ENCODE data around the gene CLCC1. TPM values are rescaled to one million over a fixed set of nuclear protein-coding genes. Genes with fewer than 3 reads are reported as not detected.

Gene CLCC1
- polyA plus RNA-seq, 1 donor (not counting 4 experiments of a cell fraction or from before 2014, with no cell fraction given): 23.4 TPM

DNA sequence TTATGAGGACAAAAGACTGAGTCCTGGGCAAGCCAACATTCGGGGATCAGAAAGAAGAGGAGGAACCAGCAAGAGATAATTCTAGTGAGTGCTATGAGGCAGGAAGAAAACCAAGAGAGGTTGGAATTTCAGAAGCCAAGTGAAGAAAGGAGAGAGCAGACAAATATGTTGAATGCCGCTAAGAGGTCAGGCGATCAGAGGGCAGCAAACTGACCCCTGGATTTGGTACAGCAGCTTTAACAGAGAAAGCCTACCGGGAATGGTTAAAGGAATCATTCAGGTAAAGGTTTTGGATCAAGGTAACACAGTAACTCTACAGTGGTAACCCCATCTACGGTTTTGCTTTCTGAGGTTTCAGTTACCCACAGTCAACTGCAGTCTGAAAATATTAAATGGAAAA is 5.4 kb downstream of the CLCC1 start:
- Histone ChIP-seq H3K27me3 (ENCODE audit: control insufficient read depth, extremely low read depth, insufficient read depth, low read length) (no peaks in the 10 kb centered on the region), H3K79me2 (ENCODE audit: control insufficient read depth, insufficient read depth, low read length) (peaks cover 48% of the 10 kb centered on the region), H2AFZ (ENCODE audit: control insufficient read depth, low read length) (no peak overlapping the region), H3K27ac (ENCODE audit: control insufficient read depth, insufficient read depth, low read length) (no peak overlapping the region), H3K9ac (ENCODE audit: control insufficient read depth, extremely low read depth, insufficient read depth, low read length) (no peak overlapping the region), H3K4me2 (ENCODE audit: control insufficient read depth, extremely low read depth, insufficient read depth, low read depth, low read length) (no peak overlapping the region), H3K9me3 (ENCODE audit: control insufficient read depth, low read depth, low read length) (no peaks in the 10 kb centered on the region), H3K4me3 (ENCODE audit: control insufficient read depth in 2 of 3, extremely low read depth in 1 of 3, insufficient read depth in 2 of 3, low read depth in 1 of 3, low read length in 3 of 3) (no peak overlapping the region), H3K4me1 (ENCODE audit: control insufficient read depth, extremely low read depth, insufficient read depth, low read length) (peaks cover 9% of the 10 kb centered on the region), H3K36me3 (ENCODE audit: control insufficient read depth in 2 of 2, extremely low read depth in 1 of 2, insufficient read depth in 2 of 2, low read length in 2 of 2) (peaks cover 8 to 9% of the 10 kb centered on the region in 2 experiments), H4K20me1 (ENCODE audit: control insufficient read depth, extremely low read depth, insufficient read depth, low read length) (no peaks in the 10 kb centered on the region), H3K9me1 (ENCODE audit: control insufficient read depth, extremely low read depth, insufficient read depth, low read length) (no peaks in the 10 kb centered on the region)
- no peak for TF ChIP-seq EZH2 (IDR thresholded peaks at IDR 0.05; ENCODE audit: low read length)
- TF ChIP-seq, protein P1, sequence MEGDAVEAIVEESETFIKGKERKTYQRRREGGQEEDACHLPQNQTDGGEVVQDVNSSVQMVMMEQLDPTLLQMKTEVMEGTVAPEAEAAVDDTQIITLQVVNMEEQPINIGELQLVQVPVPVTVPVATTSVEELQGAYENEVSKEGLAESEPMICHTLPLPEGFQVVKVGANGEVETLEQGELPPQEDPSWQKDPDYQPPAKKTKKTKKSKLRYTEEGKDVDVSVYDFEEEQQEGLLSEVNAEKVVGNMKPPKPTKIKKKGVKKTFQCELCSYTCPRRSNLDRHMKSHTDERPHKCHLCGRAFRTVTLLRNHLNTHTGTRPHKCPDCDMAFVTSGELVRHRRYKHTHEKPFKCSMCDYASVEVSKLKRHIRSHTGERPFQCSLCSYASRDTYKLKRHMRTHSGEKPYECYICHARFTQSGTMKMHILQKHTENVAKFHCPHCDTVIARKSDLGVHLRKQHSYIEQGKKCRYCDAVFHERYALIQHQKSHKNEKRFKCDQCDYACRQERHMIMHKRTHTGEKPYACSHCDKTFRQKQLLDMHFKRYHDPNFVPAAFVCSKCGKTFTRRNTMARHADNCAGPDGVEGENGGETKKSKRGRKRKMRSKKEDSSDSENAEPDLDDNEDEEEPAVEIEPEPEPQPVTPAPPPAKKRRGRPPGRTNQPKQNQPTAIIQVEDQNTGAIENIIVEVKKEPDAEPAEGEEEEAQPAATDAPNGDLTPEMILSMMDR (optimal IDR thresholded peaks at IDR 0.05 in 1 of 3, IDR thresholded peaks at IDR 0.05 in 1 of 3, conservative IDR thresholded peaks at IDR 0.05 in 1 of 3; ENCODE audit: extremely low read depth in 1 of 3, insufficient read depth in 2 of 3, low read length in 3 of 3): no peak
- DNase-seq (ENCODE audit: low read depth, low spot score): no peak
- dilution Hi-C loops (cut with MboI; ENCODE audit: extremely low pct_ligation_motif_present, low sequenced_read_pairs): no loop called here
- no peak for FAIRE-seq

DNA sequence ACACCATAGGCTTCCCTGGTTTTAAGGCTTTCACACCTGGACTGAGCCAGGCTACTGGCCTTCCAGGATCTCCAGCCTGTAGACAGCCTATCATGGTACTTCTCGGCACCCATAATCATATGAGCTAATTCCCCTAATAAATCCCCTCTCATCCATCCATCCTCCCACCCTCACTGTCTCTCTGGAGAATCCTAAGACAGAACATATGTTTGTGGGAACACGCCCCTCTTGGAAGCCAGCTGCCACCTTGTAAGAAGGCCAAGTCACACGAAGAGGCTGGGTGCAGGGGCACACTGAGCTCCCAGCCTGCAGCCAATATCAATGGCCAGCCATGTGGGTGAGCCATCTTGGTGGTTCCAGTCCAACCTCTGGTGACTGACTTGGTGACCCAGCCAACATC is 7.4 kb downstream of the CLCC1 start:
- no peak overlapping the region for H2AFZ ChIP-seq (ENCODE audit: control insufficient read depth, low read length)
- H4K20me1 ChIP-seq (ENCODE audit: control insufficient read depth, extremely low read depth, insufficient read depth, low read length): no peaks in the 10 kb centered on the region
- FAIRE-seq (no peak), DNase-seq (ENCODE audit: low read depth, low spot score) (no peak)
- peaks cover 8 to 9% of the 10 kb centered on the region in 2 experiments for H3K36me3 ChIP-seq (ENCODE audit: control insufficient read depth in 2 of 2, extremely low read depth in 1 of 2, insufficient read depth in 2 of 2, low read length in 2 of 2)
- H3K4me3 ChIP-seq (ENCODE audit: control insufficient read depth in 2 of 3, extremely low read depth in 1 of 3, insufficient read depth in 2 of 3, low read depth in 1 of 3, low read length in 3 of 3): no peak overlapping the region
- dilution Hi-C loops (cut with MboI; ENCODE audit: extremely low pct_ligation_motif_present, low sequenced_read_pairs): no loop called here
- H3K9me3 ChIP-seq (ENCODE audit: control insufficient read depth, low read depth, low read length): no peaks in the 10 kb centered on the region
- TF ChIP-seq EZH2 (IDR thresholded peaks at IDR 0.05; ENCODE audit: low read length): no peak
- TF ChIP-seq, protein P1 (optimal IDR thresholded peaks at IDR 0.05 in 1 of 3, IDR thresholded peaks at IDR 0.05 in 1 of 3, conservative IDR thresholded peaks at IDR 0.05 in 1 of 3; ENCODE audit: extremely low read depth in 1 of 3, insufficient read depth in 2 of 3, low read length in 3 of 3): no peak
- no peak overlapping the region for H3K9ac ChIP-seq (ENCODE audit: control insufficient read depth, extremely low read depth, insufficient read depth, low read length)
- no peak overlapping the region for H3K27ac ChIP-seq (ENCODE audit: control insufficient read depth, insufficient read depth, low read length)
- H3K27me3 ChIP-seq (ENCODE audit: control insufficient read depth, extremely low read depth, insufficient read depth, low read length): no peaks in the 10 kb centered on the region
- H3K4me2 ChIP-seq (ENCODE audit: control insufficient read depth, extremely low read depth, insufficient read depth, low read depth, low read length): no peak overlapping the region
- no peaks in the 10 kb centered on the region for H3K9me1 ChIP-seq (ENCODE audit: control insufficient read depth, extremely low read depth, insufficient read depth, low read length)
- no peaks in the 10 kb centered on the region for H3K4me1 ChIP-seq (ENCODE audit: control insufficient read depth, extremely low read depth, insufficient read depth, low read length)
- H3K79me2 ChIP-seq (ENCODE audit: control insufficient read depth, insufficient read depth, low read length): peaks cover 42% of the 10 kb centered on the region

All from keratinocyte (primary cell).